HepG2 (cell line): ENCODE data around the gene ZNF513. TPM values are rescaled to one million over a fixed set of nuclear protein-coding genes. Genes with fewer than 3 reads are reported as not detected.
A peak's percentile ranks its signal among the peaks of the same experiment; 100 is the strongest.

Source experiments
- CAMTA2 ChIP-seq: sonication (generic); formaldehyde crosslinking; IDR thresholded peaks from 2 replicates; pipeline ENCODE4 v1.4.0; 2020; ENCODE audit warnings: mild to moderate bottlenecking, missing genetic modification reagents, borderline replicate concordance
- FOXK2 ChIP-seq: fragments of 450-650 bp; IDR thresholded peaks from 2 replicates; pipeline ENCODE4 v1.6.1; 2016
- FOXO1 ChIP-seq: sonication (generic); formaldehyde crosslinking; IDR thresholded peaks from 2 replicates; pipeline ENCODE4 v1.4.0; 2020; ENCODE audit warnings: missing genetic modification reagents
- GATAD2A ChIP-seq: IDR thresholded peaks from 2 replicates; pipeline ENCODE4 v1.6.1; 2016
- KLF13 ChIP-seq: sonication (generic); formaldehyde crosslinking; IDR thresholded peaks from 2 replicates; pipeline ENCODE4 v1.4.0; 2020; ENCODE audit warnings: mild to moderate bottlenecking, missing genetic modification reagents
- KLF6 ChIP-seq: IDR thresholded peaks from 2 replicates; pipeline ENCODE4 v1.8.0; 2016; ENCODE audit warnings: missing biosample characterization, missing genetic modification reagents
- NFIB ChIP-seq: sonication (generic); formaldehyde crosslinking; IDR thresholded peaks from 2 replicates; pipeline ENCODE4 v1.9.0; 2021; ENCODE audit warnings: missing genetic modification reagents, mild to moderate bottlenecking, borderline replicate concordance
- SIN3B ChIP-seq: fragments of 150-350 bp; IDR thresholded peaks from 2 replicates; pipeline ENCODE4 v1.6.1; 2014; ENCODE audit warnings: low read length
- SOX13 ChIP-seq, 3 experiments: fragments of 450-650 bp in 1 of 3; sonication (generic) in 1 of 3; formaldehyde crosslinking in 1 of 3; IDR thresholded peaks in 2 of 3; conservative IDR thresholded peaks in 1 of 3; 2 replicates each; pipeline versions ENCODE4 v1.5.0 to v1.6.1; 2016 to 2020; ENCODE audit warnings: antibody characterized with exemption in 1 of 3, mild to moderate bottlenecking in 1 of 3, missing compliant biosample characterization in 1 of 3, missing genetic modification reagents in 1 of 3, moderate library complexity in 1 of 3
- SOX5 ChIP-seq: IDR thresholded peaks from 2 replicates; pipeline ENCODE4 v1.6.1; 2016; ENCODE audit warnings: borderline replicate concordance
- TBP ChIP-seq: sonication (generic); formaldehyde crosslinking; IDR thresholded peaks from 2 replicates; pipeline ENCODE4 v1.5.0; 2020; ENCODE audit warnings: missing genetic modification reagents
- ZFP36L1 ChIP-seq: sonication (generic); formaldehyde crosslinking; IDR thresholded peaks from 2 replicates; pipeline ENCODE4 v1.8.0; 2022; ENCODE audit warnings: mild to moderate bottlenecking, missing genetic modification reagents, moderate library complexity
- ZMYM2 ChIP-seq: sonication (generic); formaldehyde crosslinking; IDR thresholded peaks from 2 replicates; pipeline ENCODE4 v1.8.0; 2022; ENCODE audit warnings: mild to moderate bottlenecking, missing genetic modification reagents
- ZNF460 ChIP-seq: sonication (generic); formaldehyde crosslinking; IDR thresholded peaks from 2 replicates; pipeline ENCODE4 v1.5.1; 2020; ENCODE audit warnings: missing genetic modification reagents, mild to moderate bottlenecking, borderline replicate concordance
- ZNF546 ChIP-seq: sonication (generic); formaldehyde crosslinking; conservative IDR thresholded peaks from 2 replicates; pipeline ENCODE4 v1.8.1; 2023; ENCODE audit warnings: mild to moderate bottlenecking, missing genetic modification reagents
- polyA plus RNA-seq, 8 experiments: library from polyadenylated mRNA; depleted of rRNA in 3 of 8; stranded (reverse) in 7 of 8; unstranded in 1 of 8; fragments of >200 nt; fragmentation: Illumina TruSeq in 4 of 8; extraction: Trizol in 4 of 8; gene quantifications; 2 replicates each; pipeline versions ENCODE4 v1.2.1 to v1.2.3, GENCODE V29; 2011 to 2016; ENCODE audit warnings: low read depth in 4 of 8, missing spikeins in 1 of 8, mixed read lengths in 1 of 8; ENCODE audit not compliant: insufficient read depth in 1 of 8
- total RNA-seq, 5 experiments: library from RNA; depleted of rRNA; stranded (reverse); fragments of >200 nt; fragmentation: Illumina TruSeq; extraction: Trizol; gene quantifications; 2 replicates each; pipeline ENCODE4 v1.2.3, GENCODE V29; 2016; ENCODE audit warnings: low read depth in 1 of 5
- TF ChIP-seq, protein P1 (sequence below): sonication (generic); formaldehyde crosslinking; IDR thresholded peaks from 2 replicates; pipeline ENCODE4 v1.4.0; 2020; ENCODE audit warnings: missing genetic modification reagents, mild to moderate bottlenecking, borderline replicate concordance
- TF ChIP-seq, protein P2 (sequence below): sonication (generic); formaldehyde crosslinking; IDR thresholded peaks from 2 replicates; pipeline ENCODE4 v1.8.0; 2022; ENCODE audit warnings: mild to moderate bottlenecking, missing genetic modification reagents; ENCODE audit not compliant: insufficient replicate concordance
- TF ChIP-seq, protein P3 (sequence below): IDR thresholded peaks from 2 replicates; pipeline ENCODE4 v1.4.0; 2020; ENCODE audit warnings: mild to moderate bottlenecking, missing genetic modification reagents
- TF ChIP-seq, protein P4 (sequence below): IDR thresholded peaks from 2 replicates; pipeline ENCODE4 v1.6.1; 2016; ENCODE audit warnings: missing compliant biosample characterization, missing genetic modification reagents, borderline replicate concordance
- TF ChIP-seq, protein P5 (sequence below): sonication (generic); formaldehyde crosslinking; IDR thresholded peaks from 2 replicates; pipeline ENCODE4 v1.4.0; 2020; ENCODE audit warnings: mild to moderate bottlenecking, low read depth, missing genetic modification reagents

The ZNF513 gene
- total and polyA plus RNA-seq, 2 of the 13 experiments (the other 11 are each of a cell fraction or from before 2014, with no cell fraction given) = 4.9 to 6.3 TPM

DNA sequence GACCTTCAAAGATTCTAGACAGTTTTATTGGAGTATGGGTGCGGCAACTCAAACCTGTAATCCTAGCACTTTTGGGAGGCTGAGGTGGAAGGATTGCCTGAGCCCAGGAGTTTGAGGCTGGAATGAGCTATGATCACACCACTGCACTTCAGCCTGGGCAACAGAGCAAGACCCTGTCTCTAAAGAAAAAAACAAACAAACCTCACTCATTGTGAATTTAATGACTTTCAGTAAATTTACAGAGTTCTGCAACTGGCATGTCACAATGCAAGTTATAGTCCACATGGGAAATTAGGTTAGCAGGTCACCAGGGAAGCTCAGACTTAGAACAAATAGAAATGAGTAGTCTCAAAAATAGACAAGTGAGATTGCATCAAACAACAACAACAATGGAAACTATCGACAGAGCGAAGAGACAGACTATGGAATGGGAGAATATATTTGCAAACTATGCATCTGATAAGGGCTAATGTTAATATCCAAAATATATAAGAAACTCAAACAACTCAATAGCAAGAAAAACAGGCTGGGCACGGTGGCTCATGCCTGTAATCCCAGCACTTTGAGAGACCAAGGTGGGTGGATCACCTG lies 41.2 kb upstream of the ZNF513 start (continued):
- TF ChIP-seq ZNF546 (CRISPR knock-in tag) = no peak
- TF ChIP-seq, protein P1, sequence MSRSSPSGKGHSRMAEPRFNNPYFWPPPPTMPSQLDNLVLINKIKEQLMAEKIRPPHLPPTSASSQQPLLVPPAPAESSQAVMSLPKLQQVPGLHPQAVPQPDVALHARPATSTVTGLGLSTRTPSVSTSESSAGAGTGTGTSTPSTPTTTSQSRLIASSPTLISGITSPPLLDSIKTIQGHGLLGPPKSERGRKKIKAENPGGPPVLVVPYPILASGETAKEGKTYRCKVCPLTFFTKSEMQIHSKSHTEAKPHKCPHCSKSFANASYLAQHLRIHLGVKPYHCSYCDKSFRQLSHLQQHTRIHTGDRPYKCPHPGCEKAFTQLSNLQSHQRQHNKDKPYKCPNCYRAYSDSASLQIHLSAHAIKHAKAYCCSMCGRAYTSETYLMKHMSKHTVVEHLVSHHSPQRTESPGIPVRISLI = 0 out of 2 replicates have a peak, but pooled peaks have one; percentile 42
- TF ChIP-seq, protein P2, sequence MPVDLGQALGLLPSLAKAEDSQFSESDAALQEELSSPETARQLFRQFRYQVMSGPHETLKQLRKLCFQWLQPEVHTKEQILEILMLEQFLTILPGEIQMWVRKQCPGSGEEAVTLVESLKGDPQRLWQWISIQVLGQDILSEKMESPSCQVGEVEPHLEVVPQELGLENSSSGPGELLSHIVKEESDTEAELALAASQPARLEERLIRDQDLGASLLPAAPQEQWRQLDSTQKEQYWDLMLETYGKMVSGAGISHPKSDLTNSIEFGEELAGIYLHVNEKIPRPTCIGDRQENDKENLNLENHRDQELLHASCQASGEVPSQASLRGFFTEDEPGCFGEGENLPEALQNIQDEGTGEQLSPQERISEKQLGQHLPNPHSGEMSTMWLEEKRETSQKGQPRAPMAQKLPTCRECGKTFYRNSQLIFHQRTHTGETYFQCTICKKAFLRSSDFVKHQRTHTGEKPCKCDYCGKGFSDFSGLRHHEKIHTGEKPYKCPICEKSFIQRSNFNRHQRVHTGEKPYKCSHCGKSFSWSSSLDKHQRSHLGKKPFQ (CRISPR knock-in tag) = peak; percentile 45
- TF ChIP-seq FOXO1 (CRISPR knock-in tag) = no peak
- TF ChIP-seq NFIB = no peak
- TF ChIP-seq GATAD2A (CRISPR knock-in tag) = peak; percentile 55; the same call in 1 of the 2 replicates
- TF ChIP-seq, protein P3, sequence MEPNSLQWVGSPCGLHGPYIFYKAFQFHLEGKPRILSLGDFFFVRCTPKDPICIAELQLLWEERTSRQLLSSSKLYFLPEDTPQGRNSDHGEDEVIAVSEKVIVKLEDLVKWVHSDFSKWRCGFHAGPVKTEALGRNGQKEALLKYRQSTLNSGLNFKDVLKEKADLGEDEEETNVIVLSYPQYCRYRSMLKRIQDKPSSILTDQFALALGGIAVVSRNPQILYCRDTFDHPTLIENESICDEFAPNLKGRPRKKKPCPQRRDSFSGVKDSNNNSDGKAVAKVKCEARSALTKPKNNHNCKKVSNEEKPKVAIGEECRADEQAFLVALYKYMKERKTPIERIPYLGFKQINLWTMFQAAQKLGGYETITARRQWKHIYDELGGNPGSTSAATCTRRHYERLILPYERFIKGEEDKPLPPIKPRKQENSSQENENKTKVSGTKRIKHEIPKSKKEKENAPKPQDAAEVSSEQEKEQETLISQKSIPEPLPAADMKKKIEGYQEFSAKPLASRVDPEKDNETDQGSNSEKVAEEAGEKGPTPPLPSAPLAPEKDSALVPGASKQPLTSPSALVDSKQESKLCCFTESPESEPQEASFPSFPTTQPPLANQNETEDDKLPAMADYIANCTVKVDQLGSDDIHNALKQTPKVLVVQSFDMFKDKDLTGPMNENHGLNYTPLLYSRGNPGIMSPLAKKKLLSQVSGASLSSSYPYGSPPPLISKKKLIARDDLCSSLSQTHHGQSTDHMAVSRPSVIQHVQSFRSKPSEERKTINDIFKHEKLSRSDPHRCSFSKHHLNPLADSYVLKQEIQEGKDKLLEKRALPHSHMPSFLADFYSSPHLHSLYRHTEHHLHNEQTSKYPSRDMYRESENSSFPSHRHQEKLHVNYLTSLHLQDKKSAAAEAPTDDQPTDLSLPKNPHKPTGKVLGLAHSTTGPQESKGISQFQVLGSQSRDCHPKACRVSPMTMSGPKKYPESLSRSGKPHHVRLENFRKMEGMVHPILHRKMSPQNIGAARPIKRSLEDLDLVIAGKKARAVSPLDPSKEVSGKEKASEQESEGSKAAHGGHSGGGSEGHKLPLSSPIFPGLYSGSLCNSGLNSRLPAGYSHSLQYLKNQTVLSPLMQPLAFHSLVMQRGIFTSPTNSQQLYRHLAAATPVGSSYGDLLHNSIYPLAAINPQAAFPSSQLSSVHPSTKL = peak; percentile 22; the same call in 1 of the 2 replicates
- TF ChIP-seq FOXK2 = peak; percentile 27; the same call in 1 of the 2 replicates
- no peak for TF ChIP-seq TBP (CRISPR knock-in tag)
- no peak for TF ChIP-seq ZFP36L1 (CRISPR knock-in tag)
- TF ChIP-seq ZNF460 (CRISPR knock-in tag) = no peak
- TF ChIP-seq ZMYM2 = peak; percentile 81
- TF ChIP-seq, protein P4, sequence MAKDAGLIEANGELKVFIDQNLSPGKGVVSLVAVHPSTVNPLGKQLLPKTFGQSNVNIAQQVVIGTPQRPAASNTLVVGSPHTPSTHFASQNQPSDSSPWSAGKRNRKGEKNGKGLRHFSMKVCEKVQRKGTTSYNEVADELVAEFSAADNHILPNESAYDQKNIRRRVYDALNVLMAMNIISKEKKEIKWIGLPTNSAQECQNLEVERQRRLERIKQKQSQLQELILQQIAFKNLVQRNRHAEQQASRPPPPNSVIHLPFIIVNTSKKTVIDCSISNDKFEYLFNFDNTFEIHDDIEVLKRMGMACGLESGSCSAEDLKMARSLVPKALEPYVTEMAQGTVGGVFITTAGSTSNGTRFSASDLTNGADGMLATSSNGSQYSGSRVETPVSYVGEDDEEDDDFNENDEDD = no peak
- no peak for TF ChIP-seq CAMTA2
- TF ChIP-seq SOX13 (IDR thresholded peaks at IDR 0.05) = no peak
- TF ChIP-seq SOX13 (CRISPR knock-in tag; conservative IDR thresholded peaks at IDR 0.05 in 1 of 2, IDR thresholded peaks at IDR 0.05 in 1 of 2) = peak in 1 of 2 experiments; percentile 49; a peak in 1 of 4 replicates
- peak; percentile 54; the same call in 1 of the 2 replicates for TF ChIP-seq SOX5 (CRISPR knock-in tag)
- TF ChIP-seq KLF6 (CRISPR knock-in tag) = no peak
- TF ChIP-seq, protein P5, sequence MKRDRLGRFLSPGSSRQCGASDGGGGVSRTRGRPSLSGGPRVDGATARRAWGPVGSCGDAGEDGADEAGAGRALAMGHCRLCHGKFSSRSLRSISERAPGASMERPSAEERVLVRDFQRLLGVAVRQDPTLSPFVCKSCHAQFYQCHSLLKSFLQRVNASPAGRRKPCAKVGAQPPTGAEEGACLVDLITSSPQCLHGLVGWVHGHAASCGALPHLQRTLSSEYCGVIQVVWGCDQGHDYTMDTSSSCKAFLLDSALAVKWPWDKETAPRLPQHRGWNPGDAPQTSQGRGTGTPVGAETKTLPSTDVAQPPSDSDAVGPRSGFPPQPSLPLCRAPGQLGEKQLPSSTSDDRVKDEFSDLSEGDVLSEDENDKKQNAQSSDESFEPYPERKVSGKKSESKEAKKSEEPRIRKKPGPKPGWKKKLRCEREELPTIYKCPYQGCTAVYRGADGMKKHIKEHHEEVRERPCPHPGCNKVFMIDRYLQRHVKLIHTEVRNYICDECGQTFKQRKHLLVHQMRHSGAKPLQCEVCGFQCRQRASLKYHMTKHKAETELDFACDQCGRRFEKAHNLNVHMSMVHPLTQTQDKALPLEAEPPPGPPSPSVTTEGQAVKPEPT (CRISPR knock-in tag) = no peak
- TF ChIP-seq SIN3B = no peak
- TF ChIP-seq KLF13 = no peak
